Nephron progenitor cell (in vitro differentiated cells): Measurements from ENCODE around the gene NME9.
A peak's percentile ranks its signal among the peaks of the same experiment; 100 is the strongest.

Experiments
- DNase-seq: peaks from one replicate; pipeline ENCODE4 v3.0.0; 2021
- H3K27ac Mint-ChIP-seq: 2 replicates; pipeline ENCODE4 v1.8.0; 2021; ENCODE audit warnings: mild to moderate bottlenecking, moderate library complexity, mixed read lengths
- H3K27me3 Mint-ChIP-seq: 2 replicates; pipeline ENCODE4 v1.8.0; 2021; ENCODE audit warnings: mild to moderate bottlenecking, low read depth, mixed read lengths; ENCODE audit not compliant: poor library complexity
- H3K36me3 Mint-ChIP-seq: 2 replicates; pipeline ENCODE4 v1.8.0; 2021; ENCODE audit warnings: low read depth, mixed read lengths
- H3K4me1 Mint-ChIP-seq: 2 replicates; pipeline ENCODE4 v1.8.0; 2021; ENCODE audit warnings: mixed read lengths
- H3K4me3 Mint-ChIP-seq: 2 replicates; pipeline ENCODE4 v1.8.0; 2021; ENCODE audit warnings: mild to moderate bottlenecking, moderate library complexity, mixed read lengths
- H3K9me3 Mint-ChIP-seq: 2 replicates; pipeline ENCODE4 v1.8.0; 2021; ENCODE audit warnings: mild to moderate bottlenecking, moderate library complexity, mixed read lengths
- CTCF ChIP-seq: fragments of 200-600 bp; sonication (generic); IDR thresholded peaks from 2 replicates; pipeline ENCODE4 v1.5.0; 2021; ENCODE audit warnings: antibody characterized with exemption

Gene NME9

GRCh38 chr3:138375447-138375846 lies 45.8 kb upstream of the NME9 start:
- no peak overlapping the region for H3K4me3 Mint-ChIP-seq
- no peak for TF ChIP-seq CTCF
- DNase-seq: peak; percentile 16
- H3K9me3 Mint-ChIP-seq: peaks cover 17% of the 10 kb centered on the region
- peaks cover 8% of the 10 kb centered on the region for H3K27me3 Mint-ChIP-seq
- H3K36me3 Mint-ChIP-seq: peaks cover 67% of the 10 kb centered on the region
- H3K27ac Mint-ChIP-seq: peak overlapping the region; percentile 92
- peaks cover 48% of the 10 kb centered on the region for H3K4me1 Mint-ChIP-seq

- DNase-seq: no peak
- Mint-ChIP-seq H3K9me3 (peaks cover 17% of the 10 kb centered on the region), H3K27me3 (peaks cover 7% of the 10 kb centered on the region), H3K4me3 (no peak overlapping the region), H3K36me3 (peaks cover 60% of the 10 kb centered on the region), H3K4me1 (peaks cover 48% of the 10 kb centered on the region), H3K27ac (no peak overlapping the region)
- no peak for TF ChIP-seq CTCF
These were observed 45.0 kb upstream of the NME9 start for GRCh38 chr3:138374573-138375134.

- H3K27me3 Mint-ChIP-seq: peaks cover 7% of the 10 kb centered on the region
- no peak for DNase-seq
- H3K4me3 Mint-ChIP-seq: no peak overlapping the region
- peaks cover 13% of the 10 kb centered on the region for H3K9me3 Mint-ChIP-seq
- TF ChIP-seq CTCF: no peak
- peaks cover 51% of the 10 kb centered on the region for H3K36me3 Mint-ChIP-seq
- H3K4me1 Mint-ChIP-seq: peaks cover 49% of the 10 kb centered on the region
- H3K27ac Mint-ChIP-seq: no peak overlapping the region
These were observed 44.1 kb upstream of the NME9 start for GRCh38 chr3:138373736-138374094.

- Mint-ChIP-seq H3K4me1 (peaks cover 45% of the 10 kb centered on the region), H3K9me3 (peaks cover 13% of the 10 kb centered on the region), H3K4me3 (no peak overlapping the region), H3K36me3 (peaks cover 46% of the 10 kb centered on the region), H3K27me3 (peaks cover 7% of the 10 kb centered on the region), H3K27ac (no peak overlapping the region)
- DNase-seq: no peak
- TF ChIP-seq CTCF: no peak
These were observed 43.6 kb upstream of the NME9 start for GRCh38 chr3:138373087-138373735.

- no peak for TF ChIP-seq CTCF
- H3K36me3 Mint-ChIP-seq: peaks cover 40% of the 10 kb centered on the region
- peaks cover 13% of the 10 kb centered on the region for H3K9me3 Mint-ChIP-seq
- H3K27me3 Mint-ChIP-seq: peaks cover 7% of the 10 kb centered on the region
- no peak for DNase-seq
- H3K4me3 Mint-ChIP-seq: no peak overlapping the region
- H3K27ac Mint-ChIP-seq: no peak overlapping the region
- peaks cover 40% of the 10 kb centered on the region for H3K4me1 Mint-ChIP-seq
These were observed 41.7 kb upstream of the NME9 start for GRCh38 chr3:138371070-138371965.
